ENCODE data around the gene PCDH9. TPM values are rescaled to one million over a fixed set of nuclear protein-coding genes. Genes with fewer than 3 reads are reported as not detected.

The PCDH9 gene
- total RNA-seq, 1 donor from 2014 or later: 9.8 TPM

DNA sequence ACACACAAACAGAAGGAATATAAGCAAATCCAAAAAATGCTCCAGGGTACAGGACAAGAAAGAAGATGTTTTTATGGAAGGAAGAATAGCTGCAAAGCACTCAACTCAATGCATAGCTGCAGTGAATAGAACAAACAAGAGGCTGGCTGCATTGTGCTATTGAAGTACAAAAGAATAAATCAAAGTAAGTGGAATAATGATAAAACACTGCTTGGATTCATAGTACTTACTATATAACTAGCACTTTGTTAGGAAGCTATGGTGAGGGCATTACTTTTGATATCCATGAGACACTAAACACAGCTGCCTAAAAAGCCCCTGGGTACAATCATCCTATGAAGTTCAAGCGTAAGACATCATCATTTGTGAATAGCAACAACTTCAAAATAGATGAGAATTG lies 350.1 kb downstream of the PCDH9 start:
- H3K27me3 Mint-ChIP-seq (ENCODE audit: low read depth): no peaks in the 10 kb centered on the region
- DNase-seq (ENCODE audit: low spot score): no peak
- H3K4me3 Mint-ChIP-seq (ENCODE audit: unreplicated experiment): no peak overlapping the region
- no peaks in the 10 kb centered on the region for H3K4me1 Mint-ChIP-seq (ENCODE audit: low read depth)
- H3K27ac Mint-ChIP-seq (ENCODE audit: unreplicated experiment): no peak overlapping the region
- H3K9me3 Mint-ChIP-seq (ENCODE audit: low read depth): peaks cover 3% of the 10 kb centered on the region
- H3K36me3 Mint-ChIP-seq (ENCODE audit: low read depth): peaks cover 2% of the 10 kb centered on the region
- TF ChIP-seq, protein P1, sequence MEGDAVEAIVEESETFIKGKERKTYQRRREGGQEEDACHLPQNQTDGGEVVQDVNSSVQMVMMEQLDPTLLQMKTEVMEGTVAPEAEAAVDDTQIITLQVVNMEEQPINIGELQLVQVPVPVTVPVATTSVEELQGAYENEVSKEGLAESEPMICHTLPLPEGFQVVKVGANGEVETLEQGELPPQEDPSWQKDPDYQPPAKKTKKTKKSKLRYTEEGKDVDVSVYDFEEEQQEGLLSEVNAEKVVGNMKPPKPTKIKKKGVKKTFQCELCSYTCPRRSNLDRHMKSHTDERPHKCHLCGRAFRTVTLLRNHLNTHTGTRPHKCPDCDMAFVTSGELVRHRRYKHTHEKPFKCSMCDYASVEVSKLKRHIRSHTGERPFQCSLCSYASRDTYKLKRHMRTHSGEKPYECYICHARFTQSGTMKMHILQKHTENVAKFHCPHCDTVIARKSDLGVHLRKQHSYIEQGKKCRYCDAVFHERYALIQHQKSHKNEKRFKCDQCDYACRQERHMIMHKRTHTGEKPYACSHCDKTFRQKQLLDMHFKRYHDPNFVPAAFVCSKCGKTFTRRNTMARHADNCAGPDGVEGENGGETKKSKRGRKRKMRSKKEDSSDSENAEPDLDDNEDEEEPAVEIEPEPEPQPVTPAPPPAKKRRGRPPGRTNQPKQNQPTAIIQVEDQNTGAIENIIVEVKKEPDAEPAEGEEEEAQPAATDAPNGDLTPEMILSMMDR (IDR thresholded peaks at IDR 0.05): no peak

DNA sequence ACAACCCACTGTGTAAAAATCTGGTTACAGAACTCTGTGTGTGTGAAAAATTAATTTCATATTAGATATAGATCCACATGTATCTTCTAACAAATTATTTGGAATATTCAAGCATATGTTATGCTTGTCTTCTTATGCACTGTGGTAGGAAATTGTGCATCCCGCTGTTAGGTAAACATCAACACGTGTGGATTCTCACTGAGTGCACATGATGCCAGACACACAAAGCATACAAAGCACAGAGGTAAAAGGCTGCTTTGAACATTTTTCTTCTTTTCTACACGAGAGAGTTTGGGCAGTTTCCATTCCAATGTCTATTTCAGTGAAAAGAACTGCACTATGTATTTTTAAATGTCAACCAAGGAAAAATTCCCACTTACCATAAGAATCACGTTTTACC lies 354.9 kb downstream of the PCDH9 start:
- no peaks in the 10 kb centered on the region for H3K27me3 Mint-ChIP-seq (ENCODE audit: low read depth)
- TF ChIP-seq, protein P1 (IDR thresholded peaks at IDR 0.05): no peak
- no peak for DNase-seq (ENCODE audit: low spot score)
- peaks cover 4% of the 10 kb centered on the region for H3K9me3 Mint-ChIP-seq (ENCODE audit: low read depth)
- no peak overlapping the region for H3K27ac Mint-ChIP-seq (ENCODE audit: unreplicated experiment)
- H3K4me1 Mint-ChIP-seq (ENCODE audit: low read depth): no peaks in the 10 kb centered on the region
- H3K4me3 Mint-ChIP-seq (ENCODE audit: unreplicated experiment): no peak overlapping the region
- peaks cover 4% of the 10 kb centered on the region for H3K36me3 Mint-ChIP-seq (ENCODE audit: low read depth)

DNA sequence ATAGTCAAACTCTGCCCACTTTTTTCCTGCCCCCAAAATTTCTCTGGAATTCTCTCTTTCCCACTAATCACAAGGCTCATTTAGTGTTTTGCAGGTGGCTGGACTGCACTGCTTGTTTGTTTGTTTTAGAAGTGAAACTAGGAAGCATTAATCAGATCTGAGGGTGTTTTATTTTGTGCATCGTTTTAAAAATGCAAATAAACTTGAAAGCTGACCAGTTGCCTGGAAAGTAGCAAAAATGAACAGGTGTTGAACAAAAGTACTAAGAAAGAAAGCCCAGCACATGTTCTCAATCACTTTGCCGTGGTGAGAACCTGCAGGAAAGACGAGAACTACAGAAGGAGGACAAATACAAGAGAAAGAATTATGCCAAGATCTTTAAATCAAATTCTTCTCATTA lies 365.5 kb downstream of the PCDH9 start:
- Mint-ChIP-seq H3K36me3 (ENCODE audit: low read depth) (no peaks in the 10 kb centered on the region), H3K27ac (ENCODE audit: unreplicated experiment) (no peak overlapping the region), H3K4me3 (ENCODE audit: unreplicated experiment) (no peak overlapping the region), H3K4me1 (ENCODE audit: low read depth) (no peaks in the 10 kb centered on the region), H3K27me3 (ENCODE audit: low read depth) (no peaks in the 10 kb centered on the region), H3K9me3 (ENCODE audit: low read depth) (peaks cover 1% of the 10 kb centered on the region)
- TF ChIP-seq, protein P1 (IDR thresholded peaks at IDR 0.05): no peak
- no peak for DNase-seq (ENCODE audit: low spot score)

DNA sequence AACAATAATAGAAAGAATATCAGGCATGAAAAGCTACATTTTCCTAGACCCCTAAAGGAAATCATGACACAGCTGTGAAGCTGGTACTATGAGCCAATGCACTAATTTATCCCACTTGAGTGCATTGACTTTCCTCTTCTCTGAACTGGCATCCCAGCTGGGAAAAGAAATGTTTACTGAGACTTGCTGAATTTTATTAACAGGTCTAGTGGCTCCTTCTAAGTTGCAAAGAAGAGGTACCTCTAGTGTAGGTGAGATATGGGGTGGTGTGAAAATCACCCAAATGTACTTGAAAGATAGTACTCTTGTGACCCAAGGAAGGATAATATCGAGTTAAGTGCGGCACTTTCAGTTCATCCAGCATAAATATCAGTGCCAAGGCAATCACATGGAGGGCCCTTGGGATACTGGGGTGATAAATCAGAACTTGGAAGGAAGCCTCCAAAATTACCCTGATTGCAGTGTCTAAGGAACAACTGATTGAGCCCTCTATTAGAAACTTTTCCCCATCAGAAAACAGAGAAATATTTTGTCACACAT lies 369.2 kb downstream of the PCDH9 start:
- no peaks in the 10 kb centered on the region for H3K36me3 Mint-ChIP-seq (ENCODE audit: low read depth)
- no peak overlapping the region for H3K4me3 Mint-ChIP-seq (ENCODE audit: unreplicated experiment)
- H3K27me3 Mint-ChIP-seq (ENCODE audit: low read depth): no peaks in the 10 kb centered on the region
- no peaks in the 10 kb centered on the region for H3K9me3 Mint-ChIP-seq (ENCODE audit: low read depth)
- TF ChIP-seq, protein P1 (IDR thresholded peaks at IDR 0.05): no peak
- H3K4me1 Mint-ChIP-seq (ENCODE audit: low read depth): no peaks in the 10 kb centered on the region
- no peak overlapping the region for H3K27ac Mint-ChIP-seq (ENCODE audit: unreplicated experiment)
- no peak for DNase-seq (ENCODE audit: low spot score)

DNA sequence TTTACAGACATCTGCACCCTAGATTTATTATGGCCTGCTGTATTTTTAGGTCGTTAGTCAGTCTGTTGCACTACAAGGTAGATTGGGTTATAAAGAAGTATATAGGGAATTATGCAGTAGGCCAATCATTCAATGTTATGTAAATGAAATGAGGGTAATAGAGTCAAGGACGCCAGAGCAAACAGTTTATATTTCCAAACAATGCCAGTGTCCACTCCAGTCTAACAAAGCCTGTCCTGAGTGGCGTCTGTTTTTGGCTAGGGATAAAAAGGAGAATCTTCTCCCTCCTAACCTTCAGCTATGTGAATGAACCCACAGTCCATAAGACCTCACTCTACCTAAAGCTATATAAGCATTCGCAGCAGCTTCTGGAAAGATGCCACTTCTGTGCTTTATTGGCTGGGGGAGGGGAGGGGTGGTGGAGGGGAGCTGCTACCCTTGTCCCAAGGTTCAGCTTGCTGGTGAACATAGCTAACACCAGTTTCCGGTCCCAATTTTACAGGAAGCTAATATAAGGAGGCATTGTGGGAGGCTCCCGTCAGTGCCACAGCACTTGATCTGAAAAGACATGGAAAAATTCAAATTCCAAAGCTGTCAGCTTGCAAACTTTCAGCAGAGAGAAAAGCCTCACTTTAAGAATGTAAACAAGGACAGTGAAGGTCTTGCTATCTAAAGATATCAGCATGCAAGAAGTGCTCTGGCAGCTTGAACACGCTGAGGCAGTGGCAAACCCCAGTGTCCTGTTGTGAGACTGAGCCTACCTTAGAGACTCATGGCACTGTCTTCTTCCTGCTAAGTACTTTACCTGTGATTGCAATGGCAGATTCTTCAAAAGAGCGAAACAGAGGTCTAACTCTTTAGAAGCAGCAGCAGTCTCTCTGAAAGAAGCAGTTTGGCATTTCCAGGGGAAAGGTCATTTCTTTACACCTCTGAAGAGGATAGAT lies 369.9 kb downstream of the PCDH9 start:
- no peaks in the 10 kb centered on the region for H3K36me3 Mint-ChIP-seq (ENCODE audit: low read depth)
- no peaks in the 10 kb centered on the region for H3K9me3 Mint-ChIP-seq (ENCODE audit: low read depth)
- no peak for DNase-seq (ENCODE audit: low spot score)
- H3K27me3 Mint-ChIP-seq (ENCODE audit: low read depth): no peaks in the 10 kb centered on the region
- H3K4me3 Mint-ChIP-seq (ENCODE audit: unreplicated experiment): no peak overlapping the region
- no peaks in the 10 kb centered on the region for H3K4me1 Mint-ChIP-seq (ENCODE audit: low read depth)
- TF ChIP-seq, protein P1 (IDR thresholded peaks at IDR 0.05): no peak
- H3K27ac Mint-ChIP-seq (ENCODE audit: unreplicated experiment): no peak overlapping the region
